Stimulated activated CD4-positive, alpha-beta T cell treated with anti-CD3 and anti-CD28 coated beads, Interleukin-4, amount 100 ng/mL, for 48 hours (primary cell): ENCODE data around the gene DDX10.
A peak's percentile ranks its signal among the peaks of the same experiment; 100 is the strongest.
"Not testable (repeated sequence)": the region's sequence is repeated elsewhere in the genome, so short reads cannot be mapped to it uniquely, and the experiment has no call there.

ENCODE experiments used
- DNase-seq, 2 donors: peaks; one replicate each; pipeline ENCODE4 v3.0.0-alpha.2; 2020; ENCODE audit warnings: low read depth in 2 of 2

The DDX10 gene

GRCh38 chr11:108823960-108824359, 159.1 kb downstream of the DDX10 start:
- DNase-seq: not testable (repeated sequence)

- DNase-seq: no peak
These were observed 159.7 kb downstream of the DDX10 start for GRCh38 chr11:108824545-108824944.

GRCh38 chr11:108825381-108825780, 160.5 kb downstream of the DDX10 start:
- no peak for DNase-seq

GRCh38 chr11:108826136-108826535, 161.3 kb downstream of the DDX10 start:
- DNase-seq: no peak

GRCh38 chr11:108835624-108836023, 170.8 kb downstream of the DDX10 start:
- no peak for DNase-seq

GRCh38 chr11:108836541-108836940, 171.7 kb downstream of the DDX10 start:
- DNase-seq: no peak

- no peak for DNase-seq
These were observed 173.4 kb downstream of the DDX10 start for GRCh38 chr11:108838102-108838791.

- DNase-seq: no peak
These were observed 173.9 kb downstream of the DDX10 start for GRCh38 chr11:108838792-108839105.

GRCh38 chr11:108846009-108846408, 181.1 kb downstream of the DDX10 start:
- DNase-seq: no peak

- DNase-seq: no peak
These were observed 182.6 kb downstream of the DDX10 start for GRCh38 chr11:108847298-108847990.

- no peak for DNase-seq
These were observed 186.9 kb downstream of the DDX10 start for GRCh38 chr11:108851781-108852180.

- DNase-seq: no peak
These were observed 187.8 kb downstream of the DDX10 start for GRCh38 chr11:108852701-108853100.

GRCh38 chr11:108853151-108853550, 188.3 kb downstream of the DDX10 start:
- no peak for DNase-seq

- no peak for DNase-seq
These were observed 189.0 kb downstream of the DDX10 start for GRCh38 chr11:108853864-108854263.

- no peak for DNase-seq
These were observed 189.5 kb downstream of the DDX10 start for GRCh38 chr11:108854346-108854745.

GRCh38 chr11:108857382-108857781, 192.5 kb downstream of the DDX10 start:
- DNase-seq: no peak

GRCh38 chr11:108858622-108859021, 193.8 kb downstream of the DDX10 start:
- DNase-seq: no peak

- no peak for DNase-seq
These were observed 194.6 kb downstream of the DDX10 start for GRCh38 chr11:108859510-108859909.

- no peak for DNase-seq
These were observed 198.7 kb downstream of the DDX10 start for GRCh38 chr11:108863528-108863927.

- no peak for DNase-seq
These were observed 200.5 kb downstream of the DDX10 start for GRCh38 chr11:108865406-108865805.

- no peak for DNase-seq
These were observed 201.9 kb downstream of the DDX10 start for GRCh38 chr11:108866781-108867180.

GRCh38 chr11:108870373-108871020, 205.6 kb downstream of the DDX10 start:
- no peak for DNase-seq

GRCh38 chr11:108871152-108871551, 206.3 kb downstream of the DDX10 start:
- DNase-seq: peak in 1 of 2 donors; percentile 16
